Hepatic stellate cell (primary cell): Measurements from ENCODE around the gene CDCA5.
A peak's percentile ranks its signal among the peaks of the same experiment; 100 is the strongest.
"Not testable (repeated sequence)": the region's sequence is repeated elsewhere in the genome, so short reads cannot be mapped to it uniquely, and the experiment has no call there.

Source experiments
- DNase-seq: peaks from one replicate; pipeline ENCODE4 v3.0.0; 2011; ENCODE audit warnings: low spot score

CDCA5 gene

GRCh38 chr11:65118891-65119669 lies 35.2 kb upstream of the CDCA5 start:
- not testable (repeated sequence) for DNase-seq

- DNase-seq, result no peak
Measured at GRCh38 chr11:65118097-65118837, 34.4 kb upstream of the CDCA5 start.

- peak; percentile 95 for DNase-seq
Measured at GRCh38 chr11:65117206-65118096, 33.6 kb upstream of the CDCA5 start, which contains the start of gene ZNHIT2. Gene ZNHIT2, minus strand, starts transcription at chr11:65117701. Its CDS starts 48 bp downstream, at chr11:65117653.

DNA sequence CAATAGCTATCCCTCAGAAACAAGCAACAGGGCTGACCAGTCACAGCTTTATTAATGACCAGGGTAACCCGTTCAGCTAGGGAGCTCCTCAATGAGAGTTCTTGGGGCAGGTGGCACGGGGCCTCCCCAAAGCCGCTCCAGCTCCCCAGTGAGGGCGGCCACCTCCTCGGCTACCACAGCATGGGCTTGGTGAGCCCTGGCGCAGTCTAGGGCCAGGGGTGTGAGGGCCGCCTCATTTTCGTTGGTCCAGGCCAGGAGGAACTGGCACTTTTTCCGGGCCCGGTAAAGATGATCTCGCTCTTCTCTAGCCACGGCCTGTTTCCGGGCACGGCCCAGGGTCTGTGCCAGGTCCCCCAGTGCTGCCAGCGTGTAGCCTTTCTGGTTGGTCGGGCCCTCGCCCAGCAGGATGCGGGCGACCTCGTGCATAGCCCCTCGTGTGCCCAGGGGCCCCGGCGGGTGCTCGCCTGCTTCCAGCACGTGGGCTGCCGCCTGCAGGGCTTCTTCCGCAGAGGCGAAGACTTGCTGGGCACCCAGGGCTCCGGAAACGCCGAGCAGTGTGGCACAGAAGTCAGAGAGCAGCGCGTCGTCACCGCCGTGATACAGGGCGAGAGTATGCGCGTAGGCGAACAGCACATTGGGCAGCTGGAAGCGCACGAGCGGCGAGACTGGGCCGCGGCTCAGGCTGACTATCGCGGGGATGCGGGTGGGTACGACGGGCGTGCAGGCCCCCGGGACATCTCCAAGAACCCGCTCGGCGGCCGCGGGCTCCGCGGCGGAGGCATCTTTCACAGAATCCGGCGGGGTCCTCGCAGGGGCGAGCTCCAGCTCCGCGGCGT lies 32.7 kb upstream of the CDCA5 start:
- no peak for DNase-seq

DNA sequence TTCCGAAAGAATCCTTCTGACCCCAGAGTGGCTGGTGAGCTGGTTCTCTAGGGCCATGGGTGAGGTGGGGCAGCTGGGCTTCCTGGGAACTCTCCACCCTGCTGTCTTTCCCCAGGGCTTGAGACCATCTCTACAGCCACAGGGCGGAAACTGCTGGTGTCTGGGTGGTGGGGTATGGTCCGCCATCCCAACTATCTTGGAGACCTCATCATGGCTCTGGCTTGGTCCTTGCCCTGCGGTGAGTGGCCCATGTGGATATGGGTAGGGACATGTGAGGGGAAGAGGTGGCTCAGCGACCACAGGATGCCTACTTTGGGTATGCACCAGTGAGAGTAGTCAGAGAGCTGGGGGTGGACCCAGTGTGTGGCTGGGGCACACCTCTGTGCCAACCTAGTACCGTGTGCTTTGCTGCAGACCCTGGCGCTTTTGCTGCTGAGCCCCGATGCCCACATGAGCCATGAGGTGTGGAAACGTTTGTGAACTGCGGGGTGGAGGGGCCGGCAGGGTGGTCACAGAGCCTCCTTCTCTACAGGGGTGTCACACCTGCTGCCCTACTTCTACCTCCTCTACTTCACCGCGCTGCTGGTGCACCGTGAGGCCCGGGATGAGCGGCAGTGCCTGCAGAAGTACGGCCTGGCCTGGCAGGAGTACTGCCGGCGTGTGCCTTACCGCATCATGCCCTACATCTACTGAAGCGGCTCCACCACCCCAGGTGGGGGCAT lies 31.7 kb upstream of the CDCA5 start:
- no peak for DNase-seq

GRCh38 chr11:65114538-65115171 lies 30.8 kb upstream of the CDCA5 start:
- no peak for DNase-seq

DNA sequence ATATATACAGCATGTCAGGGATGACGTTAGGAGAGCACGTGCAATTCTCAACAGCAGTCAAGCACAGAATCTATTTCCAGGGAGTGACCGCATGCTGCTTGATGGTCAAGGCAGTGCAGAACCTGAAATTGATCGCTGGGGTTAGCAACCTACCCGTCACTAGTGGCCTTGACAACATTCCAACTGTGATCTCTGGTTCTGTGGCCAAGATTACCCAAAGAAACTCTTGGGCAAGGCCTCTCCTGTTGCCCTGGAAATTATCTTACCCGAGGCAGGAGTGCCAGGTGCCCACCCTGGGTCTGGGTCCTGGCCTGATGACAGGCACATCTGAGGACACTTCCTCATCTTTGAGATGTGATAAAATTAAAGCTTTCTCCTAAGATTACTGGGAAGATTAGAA lies 30.0 kb upstream of the CDCA5 start:
- DNase-seq, result no peak

DNA sequence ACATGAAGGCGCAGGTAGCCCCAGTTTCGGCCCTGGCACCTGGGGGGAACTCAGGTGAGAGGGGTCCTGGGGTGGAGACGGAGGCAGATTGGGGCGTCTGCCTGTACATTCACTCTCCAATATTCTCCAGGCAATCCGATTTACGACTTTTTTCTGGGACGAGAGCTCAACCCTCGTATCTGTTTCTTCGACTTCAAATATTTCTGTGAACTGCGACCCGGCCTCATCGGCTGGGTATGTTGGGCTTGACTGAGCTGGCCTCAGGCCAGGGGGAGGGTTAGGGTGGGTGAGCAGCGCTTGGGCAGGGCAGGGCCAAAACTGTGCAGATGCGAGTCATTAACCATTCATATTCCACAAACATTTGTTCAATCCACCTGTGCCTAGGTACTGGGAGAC lies 29.5 kb upstream of the CDCA5 start:
- no peak for DNase-seq

DNA sequence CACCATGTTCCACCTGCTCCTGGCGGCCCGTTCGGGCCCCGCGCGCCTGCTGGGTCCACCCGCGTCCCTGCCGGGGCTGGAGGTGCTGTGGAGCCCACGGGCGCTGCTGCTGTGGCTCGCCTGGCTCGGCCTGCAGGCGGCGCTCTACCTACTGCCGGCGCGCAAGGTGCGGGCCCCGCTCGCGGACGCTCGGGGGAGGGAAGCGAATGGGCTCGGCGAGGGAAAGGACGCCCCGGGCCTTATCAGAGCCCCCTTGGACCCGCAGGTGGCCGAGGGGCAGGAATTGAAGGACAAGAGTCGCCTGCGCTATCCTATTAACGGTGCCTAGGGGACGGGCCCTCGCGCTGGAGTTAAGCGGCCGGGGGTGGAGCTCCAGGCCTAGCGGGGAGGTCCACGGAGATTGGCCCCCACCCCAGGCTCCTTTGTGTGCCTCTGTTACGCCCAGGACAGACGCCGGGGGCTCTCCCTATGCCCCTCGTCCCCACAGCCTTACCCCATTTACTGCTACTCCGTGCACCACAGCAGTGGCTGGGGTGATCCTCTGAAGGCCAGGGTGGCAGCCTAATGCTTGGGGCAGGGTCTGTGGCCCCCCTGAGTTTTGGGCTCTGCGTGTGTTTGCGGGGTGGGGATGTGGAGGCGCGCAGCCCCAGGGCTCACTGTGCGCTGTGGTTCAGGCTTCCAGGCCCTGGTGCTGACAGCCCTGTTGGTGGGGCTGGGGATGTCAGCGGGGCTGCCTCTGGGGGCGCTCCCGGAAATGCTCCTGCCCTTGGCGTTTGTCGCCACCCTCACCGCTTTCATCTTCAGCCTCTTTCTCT lies 28.9 kb upstream of the CDCA5 start:
- DNase-seq, result peak; percentile 71

GRCh38 chr11:65111744-65112545 lies 28.1 kb upstream of the CDCA5 start, which contains the start of gene TM7SF2:
Gene TM7SF2, plus strand, starts transcription at chr11:65111872. Its CDS starts 144 bp downstream, at chr11:65112016.
- peak; percentile 98 for DNase-seq

- no peak for DNase-seq
Measured at GRCh38 chr11:65111159-65111743, 27.4 kb upstream of the CDCA5 start.

- DNase-seq, result peak; percentile 91
Measured at GRCh38 chr11:65110354-65110861, 26.6 kb upstream of the CDCA5 start.

GRCh38 chr11:65109231-65110198 lies 25.7 kb upstream of the CDCA5 start:
- DNase-seq, result no peak

- DNase-seq, result no peak
Measured at GRCh38 chr11:65108469-65109123, 24.8 kb upstream of the CDCA5 start.

DNA sequence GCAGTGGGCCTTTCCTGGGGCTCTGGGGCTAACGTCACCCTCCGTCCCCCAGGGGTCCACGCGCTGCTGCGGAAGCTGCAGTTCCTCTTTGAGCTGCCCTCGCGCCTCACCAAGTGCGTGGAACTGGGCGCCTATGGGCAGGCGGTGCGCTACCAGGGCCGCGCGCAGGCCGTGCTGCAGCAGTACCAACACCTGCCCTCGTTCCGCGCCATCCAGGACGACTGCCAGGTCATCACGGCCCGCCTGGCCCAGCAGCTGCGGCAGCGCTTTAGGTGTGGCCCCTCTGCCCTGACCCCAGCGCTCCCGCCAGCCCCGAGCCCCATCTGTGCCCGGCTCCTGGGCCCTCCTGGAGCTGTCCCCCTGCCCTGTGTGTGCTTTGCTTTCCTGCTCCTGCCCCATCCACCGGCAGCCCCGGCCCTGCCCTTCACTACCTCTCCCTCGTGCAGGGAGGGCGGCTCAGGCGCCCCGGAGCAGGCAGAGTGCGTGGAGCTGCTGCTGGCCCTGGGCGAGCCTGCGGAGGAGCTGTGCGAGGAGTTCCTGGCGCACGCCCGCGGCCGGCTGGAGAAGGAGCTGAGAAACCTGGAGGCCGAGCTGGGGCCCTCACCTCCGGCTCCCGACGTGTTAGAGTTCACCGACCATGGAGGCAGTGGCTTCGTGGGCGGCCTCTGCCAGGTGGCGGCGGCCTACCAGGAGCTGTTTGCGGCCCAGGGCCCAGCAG lies 24.1 kb upstream of the CDCA5 start:
- DNase-seq, result no peak
